ENCODE results near the gene ADAMTS3.

ADAMTS3 gene

GRCh38 chr4:72568959-72569718 lies at the start of gene ADAMTS3:
Gene ADAMTS3, minus strand, starts transcription at chr4:72569221. Its CDS starts 459 bp downstream, at chr4:72568762.
- Histone ChIP-seq H3K79me2 (ENCODE audit: insufficient read depth, low read depth) (no peaks in the 10 kb centered on the region), H2AFZ (ENCODE audit: low read depth) (peak within 1 kb of the TSS; percentile 86), H3K4me3 (IDR thresholded peaks at IDR 0.05; ENCODE audit: insufficient read depth, low read depth, low read length) (peak within 1 kb of the TSS; percentile 61), H3K4me2 (peak within 1 kb of the TSS; percentile 31; the same call in 1 of the 2 replicates), H3K27ac (peak within 1 kb of the TSS; percentile 52), H3K27me3 (ENCODE audit: insufficient read depth, low read depth) (no peaks in the 10 kb centered on the region), H3K4me1 (ENCODE audit: low read depth, poor library complexity, severe bottlenecking) (peaks cover 11% of the 10 kb centered on the region), H4K20me1 (ENCODE audit: insufficient read depth) (no peaks in the 10 kb centered on the region), H3K36me3 (ENCODE audit: insufficient read depth) (no peaks in the 10 kb centered on the region), H3K9ac (peak within 1 kb of the TSS; percentile 69)
- no peak for TF ChIP-seq CTCF (conservative IDR thresholded peaks at IDR 0.05; ENCODE audit: low read depth, low read length)

- Histone ChIP-seq H3K4me3 (IDR thresholded peaks at IDR 0.05; ENCODE audit: insufficient read depth, low read depth, low read length) (no peak overlapping the region), H3K9ac (no peak overlapping the region), H3K4me2 (no peak overlapping the region), H3K27me3 (ENCODE audit: insufficient read depth, low read depth) (no peaks in the 10 kb centered on the region), H2AFZ (ENCODE audit: low read depth) (no peak overlapping the region), H3K27ac (no peak overlapping the region), H3K36me3 (ENCODE audit: insufficient read depth) (no peaks in the 10 kb centered on the region), H3K79me2 (ENCODE audit: insufficient read depth, low read depth) (no peaks in the 10 kb centered on the region), H3K4me1 (ENCODE audit: low read depth, poor library complexity, severe bottlenecking) (no peaks in the 10 kb centered on the region), H4K20me1 (ENCODE audit: insufficient read depth) (no peaks in the 10 kb centered on the region)
- TF ChIP-seq CTCF (conservative IDR thresholded peaks at IDR 0.05; ENCODE audit: low read depth, low read length): no peak
Measured at GRCh38 chr4:72613959-72614358, 44.9 kb upstream of the ADAMTS3 start.

- H3K9ac ChIP-seq: no peak overlapping the region
Measured at GRCh38 chr4:72606751-72607150, 37.7 kb upstream of the ADAMTS3 start.

GRCh38 chr4:72604324-72604723 lies 35.3 kb upstream of the ADAMTS3 start:
- no peaks in the 10 kb centered on the region for H3K27me3 ChIP-seq (ENCODE audit: insufficient read depth, low read depth)
- H3K4me3 ChIP-seq (IDR thresholded peaks at IDR 0.05; ENCODE audit: insufficient read depth, low read depth, low read length): no peak overlapping the region
- no peaks in the 10 kb centered on the region for H3K36me3 ChIP-seq (ENCODE audit: insufficient read depth)
- no peak overlapping the region for H3K9ac ChIP-seq
- H4K20me1 ChIP-seq (ENCODE audit: insufficient read depth): no peaks in the 10 kb centered on the region
- H2AFZ ChIP-seq (ENCODE audit: low read depth): no peak overlapping the region
- H3K79me2 ChIP-seq (ENCODE audit: insufficient read depth, low read depth): no peaks in the 10 kb centered on the region
- H3K4me2 ChIP-seq: no peak overlapping the region
- H3K4me1 ChIP-seq (ENCODE audit: low read depth, poor library complexity, severe bottlenecking): no peaks in the 10 kb centered on the region
- TF ChIP-seq CTCF (conservative IDR thresholded peaks at IDR 0.05; ENCODE audit: low read depth, low read length): no peak
- H3K27ac ChIP-seq: no peak overlapping the region

More at GRCh38 chr4:72606751-72607150, 37.7 kb upstream of the ADAMTS3 start:
- H3K4me2 ChIP-seq: no peak overlapping the region
- no peaks in the 10 kb centered on the region for H4K20me1 ChIP-seq (ENCODE audit: insufficient read depth)
- no peaks in the 10 kb centered on the region for H3K79me2 ChIP-seq (ENCODE audit: insufficient read depth, low read depth)
- no peaks in the 10 kb centered on the region for H3K27me3 ChIP-seq (ENCODE audit: insufficient read depth, low read depth)
- H2AFZ ChIP-seq (ENCODE audit: low read depth): no peak overlapping the region
- H3K36me3 ChIP-seq (ENCODE audit: insufficient read depth): no peaks in the 10 kb centered on the region
- H3K27ac ChIP-seq: no peak overlapping the region
- no peak overlapping the region for H3K4me3 ChIP-seq (IDR thresholded peaks at IDR 0.05; ENCODE audit: insufficient read depth, low read depth, low read length)
- TF ChIP-seq CTCF (conservative IDR thresholded peaks at IDR 0.05; ENCODE audit: low read depth, low read length): no peak
- no peaks in the 10 kb centered on the region for H3K4me1 ChIP-seq (ENCODE audit: low read depth, poor library complexity, severe bottlenecking)
